ENCODE results near the gene KRTAP19-5.

- TF ChIP-seq CTCF (IDR thresholded peaks at IDR 0.05) (no peak), EP300 (IDR thresholded peaks at IDR 0.05) (no peak), POLR2A (IDR thresholded peaks at IDR 0.05) (no peak)
These were observed 32.8 kb downstream of the KRTAP19-5 start for GRCh38 chr21:30468900-30469714.

Data from tibial nerve (tissue), 4 donors.